Suprapubic skin (tissue), 4 donors: ENCODE data around the gene CPTP.

ENCODE experiments used
- EP300 ChIP-seq: sonication (generic); formaldehyde crosslinking; IDR thresholded peaks from one replicate; pipeline ENCODE4 v1.6.1; 2017; ENCODE audit warnings: antibody characterized with exemption
- POLR2A ChIP-seq, 2 donors: fragments of 450-650 bp; IDR thresholded peaks; one replicate each; pipeline ENCODE4 v1.6.1; 2017; ENCODE audit warnings: antibody characterized with exemption in 2 of 2, mild to moderate bottlenecking in 2 of 2, moderate library complexity in 2 of 2
- POLR2AphosphoS5 ChIP-seq, 3 donors: sonication (generic); formaldehyde crosslinking; IDR thresholded peaks; one replicate each; pipeline ENCODE4 v1.6.1; 2017; ENCODE audit warnings: antibody characterized with exemption in 3 of 3
- TF ChIP-seq, protein P1 (sequence below), 2 donors: fragments of 200-600 bp in 1 of 2; fragments of 450-650 bp in 1 of 2; sonication (generic) in 1 of 2; IDR thresholded peaks; one replicate each; pipeline ENCODE4 v1.5.1; 2016 to 2019; ENCODE audit warnings: antibody characterized with exemption in 2 of 2, mild to moderate bottlenecking in 1 of 2, moderate library complexity in 1 of 2

- no peak for TF ChIP-seq POLR2A (IDR thresholded peaks at IDR 0.05)
- TF ChIP-seq EP300: no peak
- TF ChIP-seq, protein P1, sequence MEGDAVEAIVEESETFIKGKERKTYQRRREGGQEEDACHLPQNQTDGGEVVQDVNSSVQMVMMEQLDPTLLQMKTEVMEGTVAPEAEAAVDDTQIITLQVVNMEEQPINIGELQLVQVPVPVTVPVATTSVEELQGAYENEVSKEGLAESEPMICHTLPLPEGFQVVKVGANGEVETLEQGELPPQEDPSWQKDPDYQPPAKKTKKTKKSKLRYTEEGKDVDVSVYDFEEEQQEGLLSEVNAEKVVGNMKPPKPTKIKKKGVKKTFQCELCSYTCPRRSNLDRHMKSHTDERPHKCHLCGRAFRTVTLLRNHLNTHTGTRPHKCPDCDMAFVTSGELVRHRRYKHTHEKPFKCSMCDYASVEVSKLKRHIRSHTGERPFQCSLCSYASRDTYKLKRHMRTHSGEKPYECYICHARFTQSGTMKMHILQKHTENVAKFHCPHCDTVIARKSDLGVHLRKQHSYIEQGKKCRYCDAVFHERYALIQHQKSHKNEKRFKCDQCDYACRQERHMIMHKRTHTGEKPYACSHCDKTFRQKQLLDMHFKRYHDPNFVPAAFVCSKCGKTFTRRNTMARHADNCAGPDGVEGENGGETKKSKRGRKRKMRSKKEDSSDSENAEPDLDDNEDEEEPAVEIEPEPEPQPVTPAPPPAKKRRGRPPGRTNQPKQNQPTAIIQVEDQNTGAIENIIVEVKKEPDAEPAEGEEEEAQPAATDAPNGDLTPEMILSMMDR (IDR thresholded peaks at IDR 0.05): no peak
- TF ChIP-seq POLR2AphosphoS5 (IDR thresholded peaks at IDR 0.05): no peak
Measured at GRCh38 chr1:1337793-1338147, 13.2 kb downstream of the CPTP start.
